ENCODE results near the gene S1PR4.

- no peak for TF ChIP-seq CTCF (IDR thresholded peaks at IDR 0.05; ENCODE audit: insufficient read depth, low read length)
- TF ChIP-seq REST (IDR thresholded peaks at IDR 0.05; ENCODE audit: insufficient replicate concordance, low read depth) = no peak
- no peak for TF ChIP-seq GABPA (IDR thresholded peaks at IDR 0.05; ENCODE audit: low read depth)
Measured at GRCh38 chr19:3149089-3149488, 29.5 kb upstream of the S1PR4 start.

All from HL-60 (cell line).